ENCODE results near the gene RNF14.

The RNF14 gene

DNA sequence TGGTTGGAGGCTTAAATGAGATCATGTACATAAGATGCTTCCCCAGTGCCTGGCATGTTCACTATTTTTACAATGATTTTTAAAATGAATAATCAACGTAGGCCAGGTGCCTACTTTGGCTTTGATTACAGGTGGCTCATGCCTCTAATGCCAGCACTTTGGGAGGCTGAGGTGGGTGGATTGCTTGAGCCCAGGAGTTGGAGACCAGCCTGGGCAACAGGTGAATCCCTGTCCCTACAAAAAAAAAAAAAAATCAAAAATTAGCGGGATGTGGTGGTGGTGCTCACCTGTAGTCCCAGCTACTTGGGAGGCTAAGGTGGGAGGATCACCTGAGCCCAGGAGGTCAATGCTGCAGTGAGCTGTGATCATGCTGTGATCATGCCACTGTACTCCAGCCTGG is 20.1 kb upstream of the RNF14 start:
- Histone ChIP-seq H3K27ac (ENCODE audit: low read depth, low read length) (no peak overlapping the region), H3K4me1 (ENCODE audit: control insufficient read depth, insufficient read depth, low read length, unreplicated experiment) (peaks cover 4% of the 10 kb centered on the region), H3K27me3 (ENCODE audit: insufficient read depth, low read length) (peaks cover 4% of the 10 kb centered on the region; the same call in 1 of the 2 replicates), H3K4me3 (ENCODE audit: low read depth, low read length) (no peak overlapping the region), H3K79me2 (ENCODE audit: control insufficient read depth, insufficient read depth, low read length, unreplicated experiment) (no peaks in the 10 kb centered on the region), H2AFZ (ENCODE audit: low read length, unreplicated experiment) (no peak overlapping the region), H3K36me3 (ENCODE audit: insufficient read depth, low read length) (no peaks in the 10 kb centered on the region)

DNA sequence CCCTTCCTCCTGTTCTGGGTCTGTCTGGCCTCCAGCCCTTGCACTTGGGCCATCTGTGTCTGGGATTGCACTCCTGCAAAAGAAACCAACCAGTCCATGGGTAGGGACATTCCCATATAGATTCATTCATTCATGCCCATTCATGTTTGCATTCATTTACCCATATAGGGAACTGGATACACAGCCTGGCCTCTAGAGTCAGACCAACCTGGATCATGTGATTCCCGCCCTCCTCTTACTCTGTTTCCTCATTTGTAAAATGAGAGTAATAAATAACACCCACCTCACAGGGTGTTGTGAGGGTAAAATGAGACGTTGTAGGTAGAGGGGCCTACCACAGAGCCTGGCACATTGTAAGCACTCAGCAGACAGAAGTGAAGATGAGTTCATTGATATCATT is 19.4 kb upstream of the RNF14 start:
- Histone ChIP-seq H3K79me2 (ENCODE audit: control insufficient read depth, insufficient read depth, low read length, unreplicated experiment) (no peaks in the 10 kb centered on the region), H2AFZ (ENCODE audit: low read length, unreplicated experiment) (no peak overlapping the region), H3K27ac (ENCODE audit: low read depth, low read length) (no peak overlapping the region), H3K36me3 (ENCODE audit: insufficient read depth, low read length) (no peaks in the 10 kb centered on the region), H3K4me1 (ENCODE audit: control insufficient read depth, insufficient read depth, low read length, unreplicated experiment) (peaks cover 4% of the 10 kb centered on the region), H3K27me3 (ENCODE audit: insufficient read depth, low read length) (peaks cover 4% of the 10 kb centered on the region; the same call in 1 of the 2 replicates), H3K4me3 (ENCODE audit: low read depth, low read length) (no peak overlapping the region)

GRCh38 chr5:141950207-141951005 is 18.5 kb upstream of the RNF14 start:
- Histone ChIP-seq H3K79me2 (ENCODE audit: control insufficient read depth, insufficient read depth, low read length, unreplicated experiment) (no peaks in the 10 kb centered on the region), H2AFZ (ENCODE audit: low read length, unreplicated experiment) (no peak overlapping the region), H3K4me1 (ENCODE audit: control insufficient read depth, insufficient read depth, low read length, unreplicated experiment) (peaks cover 3% of the 10 kb centered on the region), H3K27ac (ENCODE audit: low read depth, low read length) (no peak overlapping the region), H3K36me3 (ENCODE audit: insufficient read depth, low read length) (no peaks in the 10 kb centered on the region), H3K27me3 (ENCODE audit: insufficient read depth, low read length) (peaks cover 3% of the 10 kb centered on the region; the same call in 1 of the 2 replicates), H3K4me3 (ENCODE audit: low read depth, low read length) (no peak overlapping the region)

DNA sequence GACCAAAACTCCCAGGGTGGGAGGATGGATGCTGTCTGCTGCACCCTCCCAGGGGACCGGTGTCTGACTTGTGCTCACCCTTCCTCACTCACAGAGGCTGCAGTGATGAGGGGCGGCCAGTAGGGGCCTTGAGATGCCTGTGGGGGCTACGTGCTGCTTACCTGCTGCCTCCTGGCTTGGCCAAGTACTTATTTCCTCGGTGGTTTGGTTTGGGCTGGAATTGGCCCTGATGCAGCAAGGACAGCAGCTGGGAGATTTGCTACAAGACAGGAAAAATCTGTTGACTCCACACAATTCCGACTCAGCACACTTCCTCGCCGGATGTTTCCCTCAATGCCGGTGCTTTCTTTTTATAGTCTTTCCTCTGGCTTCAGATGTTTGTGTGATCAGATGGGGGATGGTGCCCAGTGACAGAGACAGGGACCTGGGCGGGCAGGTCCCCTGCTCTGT is 17.5 kb upstream of the RNF14 start:
- Histone ChIP-seq H3K27ac (ENCODE audit: low read depth, low read length) (no peak overlapping the region), H3K4me1 (ENCODE audit: control insufficient read depth, insufficient read depth, low read length, unreplicated experiment) (no peaks in the 10 kb centered on the region), H3K27me3 (ENCODE audit: insufficient read depth, low read length) (no peaks in the 10 kb centered on the region), H3K36me3 (ENCODE audit: insufficient read depth, low read length) (no peaks in the 10 kb centered on the region), H3K79me2 (ENCODE audit: control insufficient read depth, insufficient read depth, low read length, unreplicated experiment) (no peaks in the 10 kb centered on the region), H2AFZ (ENCODE audit: low read length, unreplicated experiment) (no peak overlapping the region), H3K4me3 (ENCODE audit: low read depth, low read length) (no peak overlapping the region)

DNA sequence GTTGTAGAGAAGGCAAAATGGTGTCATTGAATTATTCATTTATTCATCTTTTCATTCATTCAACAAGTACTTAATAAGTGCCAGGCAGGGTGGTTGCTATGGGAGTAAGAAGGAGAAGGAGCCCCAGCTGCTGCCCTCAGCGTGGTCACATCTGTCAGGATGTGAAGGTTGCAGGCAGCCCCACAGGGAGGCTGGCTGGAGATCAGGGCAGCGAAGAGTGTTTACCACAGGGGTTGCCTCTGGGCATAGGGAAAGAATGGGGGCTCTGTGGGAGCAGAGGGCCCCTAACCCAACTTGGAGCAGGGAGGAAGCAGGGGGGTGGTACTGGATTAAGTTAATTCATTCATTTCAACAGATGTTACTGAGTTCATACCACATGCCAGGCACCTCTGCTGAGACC is 16.9 kb upstream of the RNF14 start:
- Histone ChIP-seq H3K36me3 (ENCODE audit: insufficient read depth, low read length) (no peaks in the 10 kb centered on the region), H3K27ac (ENCODE audit: low read depth, low read length) (no peak overlapping the region), H3K27me3 (ENCODE audit: insufficient read depth, low read length) (no peaks in the 10 kb centered on the region), H2AFZ (ENCODE audit: low read length, unreplicated experiment) (no peak overlapping the region), H3K4me1 (ENCODE audit: control insufficient read depth, insufficient read depth, low read length, unreplicated experiment) (no peaks in the 10 kb centered on the region), H3K79me2 (ENCODE audit: control insufficient read depth, insufficient read depth, low read length, unreplicated experiment) (no peaks in the 10 kb centered on the region), H3K4me3 (ENCODE audit: low read depth, low read length) (no peak overlapping the region)

GRCh38 chr5:141954194-141954593 is 14.7 kb upstream of the RNF14 start:
- Histone ChIP-seq H3K4me3 (ENCODE audit: low read depth, low read length) (no peak overlapping the region), H3K27me3 (ENCODE audit: insufficient read depth, low read length) (no peaks in the 10 kb centered on the region), H3K36me3 (ENCODE audit: insufficient read depth, low read length) (no peaks in the 10 kb centered on the region), H3K27ac (ENCODE audit: low read depth, low read length) (no peak overlapping the region), H3K4me1 (ENCODE audit: control insufficient read depth, insufficient read depth, low read length, unreplicated experiment) (no peaks in the 10 kb centered on the region), H3K79me2 (ENCODE audit: control insufficient read depth, insufficient read depth, low read length, unreplicated experiment) (no peaks in the 10 kb centered on the region), H2AFZ (ENCODE audit: low read length, unreplicated experiment) (no peak overlapping the region)

DNA sequence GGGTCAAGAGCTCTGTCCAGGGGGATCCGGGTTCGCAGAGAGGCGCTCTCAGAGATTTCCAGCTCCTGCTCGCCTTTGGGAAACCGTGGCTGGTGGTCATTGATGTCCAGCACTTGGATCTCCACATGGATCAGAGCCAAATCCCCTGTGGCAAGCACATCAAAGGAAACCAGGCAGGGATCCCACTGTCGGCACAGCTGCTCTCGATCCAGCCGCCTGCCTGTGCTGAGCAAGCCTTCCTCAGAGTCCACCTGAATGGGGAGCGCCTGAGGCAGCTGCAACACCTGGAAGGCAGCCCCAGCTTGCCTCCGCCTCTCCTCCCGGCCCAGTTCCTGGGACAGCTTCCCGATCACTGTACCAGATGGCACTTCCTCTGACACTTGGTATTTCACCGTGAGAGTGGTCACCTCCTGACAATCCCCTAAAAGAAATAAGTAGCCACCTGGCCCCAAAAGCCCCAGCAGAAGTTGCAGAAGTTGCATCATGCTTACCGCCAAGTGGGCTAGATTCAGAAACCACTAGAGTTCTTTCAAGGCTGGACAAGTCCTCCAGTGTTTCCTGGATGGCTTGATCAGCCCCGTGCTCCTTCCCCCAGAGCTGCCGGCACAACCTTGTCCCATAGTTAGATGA is 11.4 kb upstream of the RNF14 start:
- Histone ChIP-seq H3K79me2 (ENCODE audit: control insufficient read depth, insufficient read depth, low read length, unreplicated experiment) (no peaks in the 10 kb centered on the region), H3K27me3 (ENCODE audit: insufficient read depth, low read length) (no peaks in the 10 kb centered on the region), H3K4me1 (ENCODE audit: control insufficient read depth, insufficient read depth, low read length, unreplicated experiment) (no peaks in the 10 kb centered on the region), H3K4me3 (ENCODE audit: low read depth, low read length) (no peak overlapping the region), H3K36me3 (ENCODE audit: insufficient read depth, low read length) (no peaks in the 10 kb centered on the region), H3K27ac (ENCODE audit: low read depth, low read length) (no peak overlapping the region), H2AFZ (ENCODE audit: low read length, unreplicated experiment) (no peak overlapping the region)

DNA sequence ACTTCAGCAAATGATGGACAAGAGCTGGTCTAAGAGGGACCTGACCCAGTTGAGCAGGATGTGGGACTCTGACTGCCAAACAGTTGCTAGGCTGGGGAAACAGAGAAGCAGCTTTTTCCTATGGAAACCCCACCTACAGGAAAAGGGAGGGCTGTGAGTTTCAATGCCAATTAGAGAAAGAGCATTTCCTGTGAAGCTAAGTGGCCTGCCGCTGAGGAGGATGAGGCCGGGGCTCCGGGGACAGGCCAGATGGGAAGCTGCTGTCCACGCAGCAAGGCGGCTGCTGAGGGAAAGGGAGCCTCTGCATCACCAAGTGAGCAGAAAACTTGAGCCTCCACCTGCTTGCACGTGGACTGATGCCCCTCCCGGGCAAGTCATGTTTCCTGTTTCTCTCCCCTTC is 10.8 kb upstream of the RNF14 start, which contains the start of gene PCDH12:
Gene PCDH12, minus strand, starts transcription at position 90 of the 400 bp plus-strand sequence. CDS start 351 bp downstream, outside the sequence.
- H3K4me3 ChIP-seq (ENCODE audit: low read depth, low read length) = no peak within 1 kb of the TSS
- H3K27me3 ChIP-seq (ENCODE audit: insufficient read depth, low read length) = no peaks in the 10 kb centered on the region
- no peak within 1 kb of the TSS for H3K27ac ChIP-seq (ENCODE audit: low read depth, low read length)
- no peaks in the 10 kb centered on the region for H3K36me3 ChIP-seq (ENCODE audit: insufficient read depth, low read length)
- no peak within 1 kb of the TSS for H2AFZ ChIP-seq (ENCODE audit: low read length, unreplicated experiment)
- H3K4me1 ChIP-seq (ENCODE audit: control insufficient read depth, insufficient read depth, low read length, unreplicated experiment) = no peaks in the 10 kb centered on the region
- H3K79me2 ChIP-seq (ENCODE audit: control insufficient read depth, insufficient read depth, low read length, unreplicated experiment) = no peaks in the 10 kb centered on the region

- H3K4me1 ChIP-seq (ENCODE audit: control insufficient read depth, insufficient read depth, low read length, unreplicated experiment) = no peaks in the 10 kb centered on the region
- H3K79me2 ChIP-seq (ENCODE audit: control insufficient read depth, insufficient read depth, low read length, unreplicated experiment) = no peaks in the 10 kb centered on the region
- H3K36me3 ChIP-seq (ENCODE audit: insufficient read depth, low read length) = no peaks in the 10 kb centered on the region
- H3K27me3 ChIP-seq (ENCODE audit: insufficient read depth, low read length) = no peaks in the 10 kb centered on the region
- no peak overlapping the region for H3K27ac ChIP-seq (ENCODE audit: low read depth, low read length)
- H2AFZ ChIP-seq (ENCODE audit: low read length, unreplicated experiment) = no peak overlapping the region
- H3K4me3 ChIP-seq (ENCODE audit: low read depth, low read length) = no peak overlapping the region
Observed at GRCh38 chr5:141958546-141959172, 10.2 kb upstream of the RNF14 start.

- no peaks in the 10 kb centered on the region for H3K27me3 ChIP-seq (ENCODE audit: insufficient read depth, low read length)
- H3K27ac ChIP-seq (ENCODE audit: low read depth, low read length) = no peak overlapping the region
- no peak overlapping the region for H2AFZ ChIP-seq (ENCODE audit: low read length, unreplicated experiment)
Observed at GRCh38 chr5:141960018-141960417, 8.9 kb upstream of the RNF14 start.

More at GRCh38 chr5:141960018-141960417, 8.9 kb upstream of the RNF14 start:
- H3K4me1 ChIP-seq (ENCODE audit: control insufficient read depth, insufficient read depth, low read length, unreplicated experiment) = no peaks in the 10 kb centered on the region
- no peaks in the 10 kb centered on the region for H3K36me3 ChIP-seq (ENCODE audit: insufficient read depth, low read length)
- no peaks in the 10 kb centered on the region for H3K79me2 ChIP-seq (ENCODE audit: control insufficient read depth, insufficient read depth, low read length, unreplicated experiment)
- H3K4me3 ChIP-seq (ENCODE audit: low read depth, low read length) = no peak overlapping the region

Measured in ACC112 (cell line).